ENCODE results near the gene DGKZ. TPM values are rescaled to one million over a fixed set of nuclear protein-coding genes. Genes with fewer than 3 reads are reported as not detected.

The DGKZ gene
- polyA plus RNA-seq, 3 donors, result 28.9 to 38.4 (median 31.1) TPM

DNA sequence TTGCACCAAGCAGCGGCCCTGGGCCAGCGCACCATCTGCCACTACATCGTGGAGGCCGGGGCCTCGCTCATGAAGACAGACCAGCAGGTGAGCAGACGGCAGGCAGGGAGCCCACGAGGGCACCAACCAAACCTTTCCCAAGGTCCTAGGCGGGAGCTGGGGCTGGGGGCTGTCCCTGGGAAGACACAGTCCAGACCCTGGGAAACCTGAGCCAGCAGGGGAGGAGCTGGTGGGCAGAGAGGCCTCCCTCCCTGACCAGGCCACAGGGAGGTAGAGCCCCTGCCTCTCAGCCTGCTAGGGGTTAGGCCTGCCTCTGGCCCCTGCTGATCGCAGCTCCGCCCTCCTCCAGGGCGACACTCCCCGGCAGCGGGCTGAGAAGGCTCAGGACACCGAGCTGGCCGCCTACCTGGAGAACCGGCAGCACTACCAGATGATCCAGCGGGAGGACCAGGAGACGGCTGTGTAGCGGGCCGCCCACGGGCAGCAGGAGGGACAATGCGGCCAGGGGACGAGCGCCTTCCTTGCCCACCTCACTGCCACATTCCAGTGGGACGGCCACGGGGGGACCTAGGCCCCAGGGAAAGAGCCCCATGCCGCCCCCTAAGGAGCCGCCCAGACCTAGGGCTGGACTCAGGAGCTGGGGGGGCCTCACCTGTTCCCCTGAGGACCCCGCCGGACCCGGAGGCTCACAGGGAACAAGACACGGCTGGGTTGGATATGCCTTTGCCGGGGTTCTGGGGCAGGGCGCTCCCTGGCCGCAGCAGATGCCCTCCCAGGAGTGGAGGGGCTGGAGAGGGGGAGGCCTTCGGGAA is 32.4 kb downstream of the DGKZ start:
- DNase-seq (ENCODE audit: low read depth in 3 of 3, low spot score in 2 of 3), result peak in 1 of 3 donors; percentile 78

DNA sequence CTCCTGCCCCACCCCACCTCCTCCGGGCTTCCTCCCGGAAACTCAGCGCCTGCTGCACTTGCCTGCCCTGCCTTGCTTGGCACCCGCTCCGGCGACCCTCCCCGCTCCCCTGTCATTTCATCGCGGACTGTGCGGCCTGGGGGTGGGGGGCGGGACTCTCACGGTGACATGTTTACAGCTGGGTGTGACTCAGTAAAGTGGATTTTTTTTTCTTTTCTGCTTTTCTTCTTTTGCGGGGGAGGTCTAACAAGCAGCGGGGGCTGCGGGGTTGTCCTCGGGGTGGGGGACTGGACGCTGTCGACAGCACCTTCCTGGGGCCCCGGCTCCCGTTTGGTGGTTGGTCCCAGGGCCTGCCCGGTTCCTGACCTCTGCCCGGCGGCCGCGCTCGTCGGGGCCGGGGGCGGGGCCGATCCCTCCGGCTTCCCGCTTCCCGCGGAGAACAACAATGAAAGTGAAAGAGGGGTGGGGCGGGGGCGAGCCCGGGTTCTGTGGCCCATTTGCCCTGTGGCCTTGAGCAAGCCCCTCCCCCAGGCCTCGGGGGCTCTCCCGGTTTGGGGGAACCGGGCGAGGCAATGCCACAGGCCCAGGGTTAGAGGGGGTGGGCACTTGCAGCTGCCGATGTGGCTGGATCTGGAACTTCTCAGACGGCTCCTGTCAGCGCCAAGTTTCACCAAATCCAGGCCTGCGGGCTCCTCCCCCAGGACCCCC is 33.2 kb downstream of the DGKZ start:
- DNase-seq (ENCODE audit: low read depth in 3 of 3, low spot score in 2 of 3), result no peak

DNA sequence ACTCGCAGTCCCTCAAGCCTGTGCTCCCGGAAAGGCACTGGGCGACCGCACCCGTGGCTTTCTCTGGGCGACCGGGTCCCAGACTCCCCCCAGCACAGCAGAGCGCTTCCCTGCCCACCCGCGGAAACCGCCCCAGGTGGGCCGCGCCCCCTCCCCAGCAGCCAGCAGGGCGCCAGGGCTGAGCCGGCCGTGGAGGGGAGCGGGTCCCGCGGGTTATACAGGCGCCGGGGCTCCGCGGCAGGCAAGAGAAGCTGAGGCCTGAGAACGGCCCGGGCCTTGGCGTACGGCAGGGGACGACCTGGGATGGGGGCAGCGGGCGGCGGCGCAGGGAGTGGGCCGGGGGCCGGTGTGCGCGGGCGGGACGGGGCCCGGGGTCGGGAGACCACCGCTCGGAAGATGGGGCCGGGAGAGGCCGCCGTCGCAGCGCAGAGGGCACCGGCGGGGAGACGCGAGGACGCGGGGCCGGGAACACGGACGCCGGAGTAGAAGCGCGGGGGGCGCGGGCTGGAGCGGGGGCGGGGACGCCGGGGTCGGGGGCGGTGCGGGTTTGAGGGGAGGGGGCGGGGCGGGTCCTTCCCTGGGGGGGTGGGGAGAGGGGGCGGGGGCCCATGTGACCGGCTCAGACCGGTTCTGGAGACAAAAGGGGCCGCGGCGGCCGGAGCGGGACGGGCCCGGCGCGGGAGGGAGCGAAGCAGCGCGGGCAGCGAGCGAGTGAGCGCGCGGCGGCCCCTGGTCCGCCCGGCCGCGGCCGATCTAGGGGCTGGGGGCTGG is 34.0 kb downstream of the DGKZ start, which contains the start of gene MDK:
Gene MDK, plus strand, starts transcription at position 622 of the 771 bp plus-strand sequence. CDS start 389 bp downstream, outside the sequence.
- no peak for DNase-seq (ENCODE audit: low read depth in 3 of 3, low spot score in 2 of 3)

DNA sequence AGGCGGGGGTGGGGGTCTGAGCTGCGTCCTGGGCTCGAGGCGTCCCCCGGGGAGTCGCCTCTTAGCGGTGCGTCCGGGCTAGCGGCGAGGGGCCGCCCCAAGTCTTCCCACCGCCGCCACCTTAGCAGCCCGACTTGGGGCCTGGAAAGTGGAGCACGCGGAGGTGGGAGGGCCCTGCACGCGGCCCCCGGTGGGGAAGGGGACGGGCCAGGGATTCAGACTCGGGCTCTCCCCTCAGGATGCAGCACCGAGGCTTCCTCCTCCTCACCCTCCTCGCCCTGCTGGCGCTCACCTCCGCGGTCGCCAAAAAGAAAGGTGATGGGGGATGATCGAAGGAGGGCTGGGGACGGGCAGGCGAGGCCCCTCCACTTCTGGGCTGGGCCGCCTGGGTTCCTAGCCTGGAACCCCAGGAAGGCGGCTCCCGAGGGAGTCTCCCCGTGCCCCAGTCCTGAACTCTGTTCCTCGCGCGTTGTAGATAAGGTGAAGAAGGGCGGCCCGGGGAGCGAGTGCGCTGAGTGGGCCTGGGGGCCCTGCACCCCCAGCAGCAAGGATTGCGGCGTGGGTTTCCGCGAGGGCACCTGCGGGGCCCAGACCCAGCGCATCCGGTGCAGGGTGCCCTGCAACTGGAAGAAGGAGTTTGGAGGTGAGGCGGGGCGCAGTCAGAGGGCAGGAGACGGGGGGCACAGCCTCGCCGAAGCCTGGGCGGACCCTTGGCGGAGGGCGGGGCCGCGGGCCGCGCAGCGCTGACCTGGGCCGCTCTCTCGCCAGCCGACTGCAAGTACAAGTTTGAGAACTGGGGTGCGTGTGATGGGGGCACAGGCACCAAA is 34.8 kb downstream of the DGKZ start:
- DNase-seq (ENCODE audit: low read depth in 3 of 3, low spot score in 2 of 3), result no peak

DNA sequence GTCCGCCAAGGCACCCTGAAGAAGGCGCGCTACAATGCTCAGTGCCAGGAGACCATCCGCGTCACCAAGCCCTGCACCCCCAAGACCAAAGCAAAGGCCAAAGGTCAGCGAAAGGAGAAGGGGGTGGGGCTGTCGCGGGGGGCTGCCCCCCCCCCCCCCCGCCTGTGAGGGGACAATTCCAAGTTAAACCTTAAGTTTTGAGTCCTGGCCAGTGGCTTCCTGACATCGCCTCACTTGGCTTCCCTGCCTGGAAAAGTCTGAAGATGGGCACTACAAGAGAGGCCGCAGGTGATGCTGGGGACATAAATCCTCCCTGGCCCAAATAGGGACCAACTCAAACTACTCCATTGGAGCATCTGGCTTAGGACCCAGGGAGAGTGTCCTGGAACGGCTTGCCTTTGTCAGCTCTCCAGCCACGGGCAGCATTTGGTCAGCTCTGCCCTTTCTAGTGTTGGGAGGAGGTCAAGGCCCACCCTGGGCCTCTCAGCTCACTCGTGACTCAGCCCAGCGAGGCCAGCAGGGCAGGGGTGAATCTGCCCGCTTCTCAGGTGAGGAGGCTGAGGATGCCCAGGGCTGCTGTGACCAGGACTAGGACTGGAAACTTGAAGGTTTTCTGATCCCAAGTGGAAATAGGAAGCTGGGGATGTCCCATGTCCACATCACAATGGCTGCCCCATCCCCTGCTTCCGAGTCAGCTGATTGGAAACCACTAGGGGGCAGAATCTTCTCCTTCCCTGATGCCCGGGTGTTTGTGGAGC is 35.6 kb downstream of the DGKZ start:
- DNase-seq (ENCODE audit: low read depth in 3 of 3, low spot score in 2 of 3), result no peak

DNA sequence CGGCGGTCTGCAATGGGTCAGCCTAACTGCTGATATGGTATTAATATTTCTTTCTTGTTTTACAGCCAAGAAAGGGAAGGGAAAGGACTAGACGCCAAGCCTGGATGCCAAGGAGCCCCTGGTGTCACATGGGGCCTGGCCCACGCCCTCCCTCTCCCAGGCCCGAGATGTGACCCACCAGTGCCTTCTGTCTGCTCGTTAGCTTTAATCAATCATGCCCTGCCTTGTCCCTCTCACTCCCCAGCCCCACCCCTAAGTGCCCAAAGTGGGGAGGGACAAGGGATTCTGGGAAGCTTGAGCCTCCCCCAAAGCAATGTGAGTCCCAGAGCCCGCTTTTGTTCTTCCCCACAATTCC is 36.1 kb downstream of the DGKZ start:
- no peak for DNase-seq (ENCODE audit: low read depth in 3 of 3, low spot score in 2 of 3)

DNA sequence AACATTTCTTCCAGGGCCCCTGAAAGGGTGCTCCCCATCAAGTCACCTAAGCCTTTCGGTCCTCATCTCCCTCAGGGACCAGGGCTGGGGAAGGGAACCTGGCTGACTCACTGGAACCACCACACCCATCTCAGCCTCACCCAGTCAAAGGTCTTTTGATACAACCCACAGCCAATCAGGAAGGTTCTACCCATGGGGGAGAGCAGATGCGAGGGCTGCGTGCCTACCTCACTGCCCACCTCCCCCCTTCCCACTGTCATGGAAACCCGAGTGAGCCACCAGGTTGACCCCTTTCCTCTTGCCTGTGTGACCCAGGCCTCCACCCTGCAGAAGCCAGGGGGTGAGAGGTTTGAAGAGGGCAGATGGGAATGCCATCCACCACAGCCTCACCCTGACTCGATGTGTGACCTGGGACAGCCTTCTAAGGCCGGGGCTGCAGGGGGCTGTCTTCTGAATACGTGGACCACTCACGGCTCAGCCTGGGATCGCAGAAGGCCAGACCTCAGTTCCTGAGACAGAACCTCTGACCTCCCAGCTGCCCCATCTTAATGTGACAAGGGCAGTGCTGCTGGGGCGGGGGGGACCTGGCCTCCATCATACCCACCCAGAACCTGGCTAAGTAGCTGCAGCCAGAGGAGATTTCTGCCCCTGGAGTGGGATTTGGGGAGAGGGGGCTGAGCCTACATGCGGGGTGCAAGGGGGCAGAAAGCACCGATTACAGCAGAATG is 36.9 kb downstream of the DGKZ start:
- DNase-seq (ENCODE audit: low read depth in 3 of 3, low spot score in 2 of 3), result no peak

DNA sequence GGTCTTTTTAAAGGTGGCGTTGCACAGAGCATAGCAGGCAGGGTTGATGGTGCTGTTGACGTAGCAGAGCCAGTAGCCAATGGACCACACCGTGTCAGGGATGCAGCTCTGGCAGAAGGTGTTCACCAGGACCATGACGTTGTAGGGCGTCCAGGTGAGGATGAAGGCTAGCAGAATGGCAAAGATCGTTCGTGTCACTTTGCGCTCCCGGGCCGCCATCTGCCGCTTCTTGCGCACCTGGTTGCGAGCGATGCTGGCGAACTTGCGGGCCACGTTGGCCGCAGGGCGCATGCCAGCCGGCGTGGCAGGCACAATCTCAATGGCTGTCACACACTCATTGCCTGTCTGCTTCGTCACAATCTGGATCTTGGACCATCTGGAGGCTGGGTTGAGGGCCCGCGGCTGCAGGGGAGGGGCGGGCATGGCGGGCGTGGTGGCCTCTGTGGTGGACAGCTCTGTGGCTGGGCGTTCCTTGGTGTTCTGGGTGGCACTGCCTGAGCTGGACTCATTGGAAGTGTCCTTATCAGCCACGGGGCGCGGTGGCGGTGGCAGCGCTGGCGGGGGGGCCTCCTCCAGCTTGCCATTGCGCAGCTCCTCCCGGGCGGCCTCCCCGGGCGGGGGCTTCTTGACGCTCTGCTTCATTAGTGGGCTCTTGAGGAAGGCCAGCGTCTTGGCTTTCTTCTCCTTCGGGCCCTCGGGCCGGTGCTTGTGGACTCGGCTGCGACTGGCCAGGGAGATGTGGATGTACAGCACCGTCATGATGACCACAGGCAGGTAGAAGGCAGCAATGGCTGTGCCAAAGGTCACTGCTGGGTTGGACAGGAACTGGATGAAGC is 38.1 kb downstream of the DGKZ start:
- DNase-seq (ENCODE audit: low read depth in 3 of 3, low spot score in 2 of 3), result no peak

DNA sequence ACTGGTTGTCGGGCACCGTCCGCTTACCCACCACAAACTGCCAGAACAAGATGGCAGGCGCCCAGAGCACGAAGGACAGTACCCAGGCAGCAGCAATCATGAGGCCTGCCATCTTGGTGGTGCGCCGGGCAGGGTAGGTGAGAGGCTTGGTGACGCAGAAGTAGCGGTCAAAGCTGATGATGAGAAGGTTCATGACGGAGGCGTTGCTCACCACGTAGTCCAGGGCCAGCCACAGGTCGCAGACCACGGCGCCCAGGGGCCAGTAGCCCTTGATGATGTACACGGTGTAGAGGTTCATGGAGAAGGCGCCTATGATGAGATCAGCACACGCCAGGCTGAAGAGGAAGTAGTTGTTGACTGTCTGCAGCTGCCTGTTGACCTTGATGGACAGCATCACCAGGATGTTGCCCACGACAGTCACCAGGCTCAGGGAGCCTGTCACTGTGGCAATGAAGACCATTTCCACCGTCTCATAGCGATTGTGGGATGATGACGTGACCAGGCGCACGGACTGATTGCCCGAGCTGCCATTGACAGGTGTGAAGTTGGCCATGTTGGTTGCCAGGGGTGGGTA is 38.8 kb downstream of the DGKZ start:
- no peak for DNase-seq (ENCODE audit: low read depth in 3 of 3, low spot score in 2 of 3)

DNA sequence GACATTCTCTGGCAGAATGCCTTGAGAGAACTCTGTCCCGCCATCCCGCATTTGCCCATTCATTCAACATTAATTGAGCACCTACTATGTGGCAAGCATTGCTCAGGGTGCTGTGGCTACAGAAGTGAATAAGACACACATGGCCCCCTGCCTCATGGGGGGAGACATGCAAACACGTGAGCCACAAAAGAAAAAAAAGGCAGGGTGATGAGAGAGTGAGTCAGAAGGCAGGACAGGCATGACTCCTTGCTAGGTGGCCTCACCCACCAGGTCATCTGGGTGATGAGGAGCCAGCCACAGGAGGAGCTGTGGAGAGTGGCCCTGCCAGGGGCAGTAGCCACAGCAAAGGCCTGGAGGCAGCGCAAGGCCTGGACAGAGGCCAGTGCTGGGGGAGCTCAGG is 39.4 kb downstream of the DGKZ start:
- DNase-seq (ENCODE audit: low read depth in 3 of 3, low spot score in 2 of 3), result no peak

DNA sequence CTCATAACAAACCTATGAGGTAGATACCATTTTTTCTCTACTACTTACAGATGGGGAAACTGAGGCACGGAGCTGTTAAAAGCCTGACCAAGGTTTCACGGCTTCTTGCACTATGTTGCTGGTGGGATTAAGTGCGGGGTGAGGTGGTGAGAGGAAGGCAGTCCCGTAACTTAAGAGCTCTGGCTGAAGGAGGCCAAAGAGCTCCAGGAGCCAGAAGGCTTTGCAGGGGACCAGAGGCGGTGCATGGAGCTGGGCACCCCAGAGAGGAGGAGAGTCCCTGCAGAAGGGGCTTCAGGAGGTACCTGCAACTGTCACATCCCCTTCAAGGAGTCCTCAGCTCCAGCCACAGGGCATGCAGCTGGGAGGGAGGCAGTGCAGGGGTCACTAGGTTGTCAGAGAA is 40.2 kb downstream of the DGKZ start:
- no peak for DNase-seq (ENCODE audit: low read depth in 3 of 3, low spot score in 2 of 3)

DNA sequence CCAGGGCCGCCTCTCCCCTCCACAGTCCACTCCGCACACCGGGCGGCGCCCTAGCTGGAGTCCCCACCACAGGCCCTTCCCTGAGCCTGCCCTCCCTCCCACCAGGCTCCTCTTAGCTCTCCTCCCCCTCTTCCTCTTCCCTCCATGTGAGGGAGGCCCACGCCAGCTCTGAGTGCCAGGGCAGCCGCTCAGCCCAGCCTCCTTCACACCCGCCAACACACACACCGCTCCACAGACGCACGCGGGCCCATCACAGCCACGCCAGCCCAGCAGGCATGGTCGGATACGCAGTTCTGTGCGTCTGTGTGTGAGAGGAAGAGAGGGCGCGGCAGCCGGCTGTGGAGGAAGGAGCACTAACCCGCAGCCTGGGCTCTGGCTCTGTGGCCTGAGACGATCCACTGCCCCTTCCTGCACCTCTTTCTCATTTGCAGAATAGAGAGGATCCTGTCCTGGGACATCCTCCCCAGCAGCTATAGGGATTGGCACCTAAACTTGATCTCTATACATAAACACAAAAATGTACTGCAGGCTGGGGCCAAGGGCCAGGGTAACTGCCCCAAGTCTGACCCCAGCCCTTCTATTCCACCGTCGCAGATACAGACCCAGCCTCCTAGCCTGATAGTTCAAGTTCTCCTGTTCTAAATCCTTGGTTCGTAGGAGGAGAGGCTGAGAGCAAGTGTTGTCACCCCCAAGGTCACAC is 40.8 kb downstream of the DGKZ start:
- DNase-seq (ENCODE audit: low read depth in 3 of 3, low spot score in 2 of 3), result no peak

DNA sequence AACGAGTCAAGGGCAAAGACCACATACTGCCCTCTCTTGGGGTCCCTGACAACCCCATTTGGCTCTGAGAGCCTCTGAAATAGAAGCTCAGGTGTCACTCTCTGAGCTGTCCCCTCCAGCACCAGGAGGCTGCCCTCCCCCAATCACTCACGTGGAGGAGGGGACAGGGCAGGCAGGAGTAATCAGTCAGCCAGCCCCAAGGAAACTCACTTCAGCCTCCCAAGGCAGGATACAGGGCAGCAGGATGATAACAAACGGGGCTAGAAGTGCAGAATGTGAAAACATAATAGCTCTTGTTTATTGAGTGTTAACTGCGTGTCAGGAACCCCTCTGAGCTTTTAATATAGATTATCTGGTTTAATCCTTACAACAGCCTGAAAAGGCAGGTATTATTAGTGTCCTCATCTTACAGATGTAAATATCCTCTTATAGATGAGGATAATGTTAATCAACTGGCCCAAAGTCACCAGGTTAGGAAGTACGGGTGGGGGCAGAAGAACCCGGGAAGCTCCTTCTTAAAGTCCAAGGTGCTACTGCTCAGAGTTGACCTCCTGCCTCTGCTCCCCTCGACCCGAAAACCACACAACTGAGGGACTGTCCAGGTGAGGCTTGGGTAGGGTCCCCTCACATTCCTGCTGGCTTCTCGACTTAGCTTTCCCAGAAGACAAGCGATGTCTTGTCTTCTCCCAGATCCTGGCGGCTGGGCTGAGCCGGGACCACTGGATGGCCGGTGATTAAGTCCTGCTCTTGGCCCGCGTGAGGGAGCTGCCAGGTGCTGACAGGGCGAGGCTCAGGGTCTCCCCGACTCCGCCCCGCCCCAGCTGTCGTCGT is 41.6 kb downstream of the DGKZ start:
- no peak for DNase-seq (ENCODE audit: low read depth in 3 of 3, low spot score in 2 of 3)

DNA sequence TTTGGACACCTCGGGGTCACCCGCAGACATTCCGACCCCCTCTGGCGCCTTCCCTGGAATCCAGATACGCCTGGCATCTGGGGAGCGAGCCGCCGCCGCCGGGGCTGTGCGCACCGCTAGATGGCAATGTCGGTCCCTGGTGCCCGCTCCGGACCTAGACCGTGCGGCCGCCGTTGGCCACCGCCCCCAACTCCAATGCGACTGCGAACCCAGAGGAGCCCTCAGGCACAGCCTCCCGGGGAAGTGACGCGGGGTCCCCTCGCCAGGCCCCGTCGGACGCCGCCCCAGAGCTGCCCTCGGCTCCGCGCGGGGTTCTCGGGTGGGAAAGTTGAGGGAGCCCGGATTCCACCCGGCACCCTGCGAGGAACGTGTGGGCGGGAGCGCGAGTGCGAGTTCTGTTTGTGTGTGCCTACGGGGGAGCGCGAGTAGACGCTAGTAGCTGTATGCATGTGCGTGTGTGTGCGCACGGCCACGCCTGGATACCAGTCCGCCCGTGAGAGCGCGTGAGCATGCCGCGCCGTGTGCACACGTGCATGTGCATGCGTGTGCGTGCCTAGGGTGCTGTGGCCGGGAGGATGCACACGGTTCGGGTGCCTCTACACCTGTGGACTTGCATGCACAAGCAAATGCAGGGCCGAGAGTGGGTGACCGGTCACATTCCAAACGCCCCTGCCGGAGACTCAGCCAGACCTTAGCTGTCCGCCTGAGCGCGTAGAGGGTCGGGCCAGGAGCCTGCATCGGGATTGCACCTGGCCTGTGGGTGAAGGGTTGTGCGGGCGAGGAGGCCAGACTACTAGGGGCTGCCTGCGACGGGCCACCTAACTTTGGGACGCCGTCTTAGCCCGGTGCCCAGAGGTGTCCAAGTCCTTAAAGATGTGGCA is 42.4 kb downstream of the DGKZ start:
- no peak for DNase-seq (ENCODE audit: low read depth in 3 of 3, low spot score in 2 of 3)
